Endodermal cell (in vitro differentiated cells): Measurements from ENCODE around the gene KRTAP10-6. TPM values are rescaled to one million over a fixed set of nuclear protein-coding genes. Genes with fewer than 3 reads are reported as not detected.

Experiments used
- DNase-seq: peaks from one replicate; pipeline ENCODE4 v3.0.0-alpha.2; 2017
- H3K27ac ChIP-seq: 2 replicates; pipeline ENCODE4 v1.5.1; 2013; ENCODE audit warnings: mild to moderate bottlenecking, low read depth, low read length, moderate library complexity
- H3K27me3 ChIP-seq: 2 replicates; pipeline ENCODE4 v1.6.1; 2013; ENCODE audit warnings: mild to moderate bottlenecking, low read length, moderate library complexity; ENCODE audit not compliant: insufficient read depth, control insufficient read depth, poor library complexity, severe bottlenecking
- H3K36me3 ChIP-seq: 2 replicates; pipeline ENCODE4 v1.7.0; 2013; ENCODE audit warnings: mild to moderate bottlenecking, low read length, moderate library complexity; ENCODE audit not compliant: control insufficient read depth, insufficient read depth
- H3K4me1 ChIP-seq: one replicate; pipeline ENCODE4 v1.7.0; 2013; ENCODE audit warnings: low read length; ENCODE audit not compliant: control insufficient read depth, insufficient read depth
- H3K4me3 ChIP-seq: 2 replicates; pipeline ENCODE4 v1.5.1; 2013; ENCODE audit warnings: mild to moderate bottlenecking, low read length, moderate library complexity
- H3K9ac ChIP-seq: 2 replicates; pipeline ENCODE4 v1.6.1; 2013; ENCODE audit warnings: mild to moderate bottlenecking, low read length, moderate library complexity; ENCODE audit not compliant: poor library complexity, severe bottlenecking; ENCODE audit errors: extremely low read depth
- H3K9me3 ChIP-seq: 2 replicates; pipeline ENCODE4 v1.6.1; 2013; ENCODE audit warnings: mild to moderate bottlenecking, low read length, moderate library complexity; ENCODE audit not compliant: control insufficient read depth
- H3K27ac Mint-ChIP-seq: 2 replicates; pipeline ENCODE4 v1.8.0; 2020; ENCODE audit warnings: mixed read lengths
- H3K27me3 Mint-ChIP-seq: 2 replicates; pipeline ENCODE4 v1.8.0; 2021; ENCODE audit warnings: mild to moderate bottlenecking, mixed read lengths; ENCODE audit not compliant: insufficient read depth
- H3K36me3 Mint-ChIP-seq: 2 replicates; pipeline ENCODE4 v1.8.0; 2020; ENCODE audit warnings: low read depth, mixed read lengths
- H3K4me1 Mint-ChIP-seq: 2 replicates; pipeline ENCODE4 v1.8.0; 2020; ENCODE audit warnings: mixed read lengths
- H3K4me3 Mint-ChIP-seq: 2 replicates; pipeline ENCODE4 v1.8.0; 2020; ENCODE audit warnings: mild to moderate bottlenecking, moderate library complexity, mixed read lengths
- H3K9me3 Mint-ChIP-seq: 2 replicates; pipeline ENCODE4 v1.8.0; 2020; ENCODE audit warnings: mild to moderate bottlenecking, mixed read lengths
- CTCF ChIP-seq: fragments of 200-600 bp; sonication (generic); conservative IDR thresholded peaks from 2 replicates; pipeline ENCODE4 v1.5.0; 2021; ENCODE audit warnings: antibody characterized with exemption, mild to moderate bottlenecking
- WGBS, 2 experiments: methylation state at CpG; one replicate each; pipeline versions ENCODE4 v1.1.5 to v1.1.7; 2013; ENCODE audit warnings: missing lambda C conversion rate in 2 of 2, mixed read lengths in 1 of 2; ENCODE audit not compliant: insufficient coverage in 1 of 2, insufficient read length in 1 of 2; 5-methylcytosine and 5-hydroxymethylcytosine counted together
- total RNA-seq, 2 donors: library from RNA; stranded (reverse); fragmentation: NEBNext Ultra II Directional in 1 of 2; extraction: Animal tissue kit (Norgen Biotek cat#: 25700) in 1 of 2; gene quantifications; 2 replicates in 1 of 2; 3 replicates in 1 of 2; pipeline ENCODE4 v1.2.1, GENCODE V29; 2021

KRTAP10-6 gene
- total RNA-seq, 2 donors from 2014 or later: not detected

DNA sequence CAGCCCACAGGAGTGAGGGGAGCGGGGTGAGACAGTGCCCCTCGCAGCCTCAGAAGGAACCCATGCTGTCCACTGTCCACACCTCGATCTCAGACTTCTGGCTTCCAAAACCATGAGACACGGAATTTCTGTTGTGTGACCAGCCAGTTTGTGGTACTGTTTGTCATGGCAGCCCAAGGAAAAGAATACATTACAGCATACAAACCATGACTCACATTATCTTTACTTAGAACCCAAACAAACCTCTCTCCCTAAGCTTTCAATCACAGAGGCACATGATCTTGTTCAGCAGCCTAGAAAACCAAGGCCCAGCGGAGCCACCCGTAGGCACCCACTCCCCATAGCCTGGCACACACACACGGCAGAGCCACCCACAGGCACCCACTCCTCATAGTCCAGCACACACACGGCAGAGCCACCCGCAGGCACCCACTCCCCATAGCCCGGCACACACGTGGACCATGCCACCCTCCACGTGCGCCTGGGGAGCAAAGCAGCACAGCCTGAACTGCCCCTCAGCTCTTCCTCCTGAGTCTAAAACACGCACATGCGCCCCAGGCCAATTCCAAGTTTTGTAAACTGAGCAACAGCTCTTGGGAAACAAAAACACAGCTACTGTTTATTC, 19.2 kb downstream of the KRTAP10-6 start:
- Mint-ChIP-seq H3K4me1 (peaks cover 2% of the 10 kb centered on the region), H3K27ac (no peak overlapping the region), H3K4me3 (no peak overlapping the region), H3K36me3 (peaks cover 3% of the 10 kb centered on the region), H3K27me3 (peaks cover 2% of the 10 kb centered on the region), H3K9me3 (peaks cover 42% of the 10 kb centered on the region)
- Histone ChIP-seq H3K36me3 (no peaks in the 10 kb centered on the region), H3K9me3 (peaks cover 25% of the 10 kb centered on the region), H3K4me1 (no peaks in the 10 kb centered on the region), H3K27ac (no peak overlapping the region), H3K4me3 (no peak overlapping the region), H3K9ac (no peak overlapping the region), H3K27me3 (no peaks in the 10 kb centered on the region)
- no peak for DNase-seq
- TF ChIP-seq CTCF: no peak
- 93 to 98% methylated on average over 11 to 15 of the region's 15 CpGs for WGBS, 2 experiments

DNA sequence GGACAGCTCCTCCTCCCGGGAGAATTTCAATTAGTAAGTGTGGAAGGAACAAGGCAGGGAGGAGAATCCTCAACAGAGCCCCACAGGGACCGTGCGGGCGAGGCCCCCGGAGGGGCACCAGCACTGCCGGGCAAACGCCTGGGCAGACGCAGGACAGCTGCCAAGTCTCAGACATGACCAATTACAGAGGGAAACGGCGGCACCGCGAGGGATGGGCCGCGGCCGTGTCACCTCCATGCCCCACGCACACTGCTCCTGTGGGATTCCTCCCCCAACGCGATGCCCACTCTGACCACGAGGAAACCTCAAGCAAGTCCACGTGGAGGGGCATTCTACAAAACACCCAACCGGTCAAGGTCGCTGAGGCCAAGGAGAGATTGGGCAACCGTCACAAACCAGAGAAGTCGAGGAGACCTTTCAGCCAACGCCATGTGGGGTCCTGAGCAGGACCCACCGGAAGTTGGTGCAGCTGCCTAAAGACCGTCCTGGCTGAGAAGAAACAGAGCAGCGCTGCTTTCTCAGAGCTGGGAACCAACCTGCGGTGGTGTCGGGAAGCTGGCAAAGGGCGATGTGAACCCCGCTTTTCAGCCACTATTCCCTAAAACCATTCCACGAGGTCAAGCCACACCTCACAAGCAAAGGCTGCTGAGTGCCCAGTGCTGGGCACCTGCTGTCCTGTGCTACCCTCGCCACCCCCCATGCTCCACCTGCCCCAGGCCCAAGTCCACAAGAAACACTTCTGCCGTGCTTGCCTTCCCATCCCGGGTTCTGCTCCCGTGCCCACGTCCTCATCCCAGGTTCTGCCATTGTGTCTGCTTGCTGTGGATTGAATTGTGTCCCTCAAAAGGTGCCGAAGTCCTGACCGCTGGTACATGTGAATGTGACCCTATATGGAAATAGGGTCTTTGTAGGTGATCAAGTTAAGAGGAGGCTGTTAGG, 20.2 kb downstream of the KRTAP10-6 start:
- H3K4me3 Mint-ChIP-seq: no peak overlapping the region
- H3K27ac Mint-ChIP-seq: no peak overlapping the region
- H3K27me3 ChIP-seq: no peaks in the 10 kb centered on the region
- H3K36me3 ChIP-seq: no peaks in the 10 kb centered on the region
- TF ChIP-seq CTCF: no peak
- H3K27ac ChIP-seq: no peak overlapping the region
- no peak overlapping the region for H3K9ac ChIP-seq
- H3K27me3 Mint-ChIP-seq: no peaks in the 10 kb centered on the region
- no peak overlapping the region for H3K4me3 ChIP-seq
- H3K4me1 ChIP-seq: no peaks in the 10 kb centered on the region
- WGBS, 2 experiments: 93% methylated on average over 32 to 40 of the region's 40 CpGs
- H3K9me3 ChIP-seq: peaks cover 20% of the 10 kb centered on the region
- no peak for DNase-seq
- no peaks in the 10 kb centered on the region for H3K36me3 Mint-ChIP-seq
- peaks cover 2% of the 10 kb centered on the region for H3K4me1 Mint-ChIP-seq
- H3K9me3 Mint-ChIP-seq: peaks cover 32% of the 10 kb centered on the region

GRCh38 chr21:44571296-44571695, 21.0 kb downstream of the KRTAP10-6 start:
- Mint-ChIP-seq H3K27ac (no peak overlapping the region), H3K27me3 (no peaks in the 10 kb centered on the region), H3K4me3 (no peak overlapping the region), H3K4me1 (peaks cover 2% of the 10 kb centered on the region), H3K9me3 (peaks cover 26% of the 10 kb centered on the region), H3K36me3 (no peaks in the 10 kb centered on the region)
- no peak overlapping the region for H3K4me3 ChIP-seq
- TF ChIP-seq CTCF: no peak
- no peak overlapping the region for H3K9ac ChIP-seq
- no peak for DNase-seq
- no peak overlapping the region for H3K27ac ChIP-seq
- no peaks in the 10 kb centered on the region for H3K27me3 ChIP-seq
- no peaks in the 10 kb centered on the region for H3K36me3 ChIP-seq
- H3K9me3 ChIP-seq: peaks cover 14% of the 10 kb centered on the region
- no peaks in the 10 kb centered on the region for H3K4me1 ChIP-seq
- 69 to 96% methylated on average over 2 to 4 of the region's 4 CpGs for WGBS, 2 experiments
